SK-N-SH treated with all-trans-retinoic acid at 6 μM for 48 hours (cell line): ENCODE data around the gene PARD3.

Source experiments
- ARNTL ChIP-seq: fragments of 450-650 bp; formaldehyde crosslinking; IDR thresholded peaks from 2 replicates; pipeline ENCODE4 v1.5.0; 2020; ENCODE audit warnings: low read depth, mild to moderate bottlenecking, moderate library complexity, borderline replicate concordance
- CSDC2 ChIP-seq: fragments of 250-450 bp; sonication (Bioruptor Pico); IDR thresholded peaks from 2 replicates; pipeline ENCODE4 v1.5.0; 2020; ENCODE audit warnings: mild to moderate bottlenecking, moderate library complexity
- GLIS3 ChIP-seq: fragments of 250-450 bp; sonication (Bioruptor Pico); IDR thresholded peaks from 2 replicates; pipeline ENCODE4 v1.5.0; 2020; ENCODE audit warnings: mild to moderate bottlenecking, moderate library complexity
- ISL1 ChIP-seq: fragments of 250-450 bp; sonication (Bioruptor Pico); IDR thresholded peaks from 2 replicates; pipeline ENCODE4 v2.1.2; 2022; ENCODE audit warnings: mild to moderate bottlenecking, moderate library complexity
- RARB ChIP-seq: fragments of 250-450 bp; sonication (Bioruptor Pico); IDR thresholded peaks from 2 replicates; pipeline ENCODE4 v1.8.0; 2021; ENCODE audit warnings: mild to moderate bottlenecking, moderate library complexity
- TCF4 ChIP-seq: fragments of 250-450 bp; sonication (Bioruptor Pico); IDR thresholded peaks from 2 replicates; pipeline ENCODE4 v1.8.0; 2021; ENCODE audit warnings: mild to moderate bottlenecking, moderate library complexity, borderline replicate concordance
- ZFP3 ChIP-seq: fragments of 250-450 bp; sonication (Bioruptor Pico); IDR thresholded peaks from 2 replicates; pipeline ENCODE4 v1.5.0; 2020; ENCODE audit warnings: mild to moderate bottlenecking, moderate library complexity
- ZFP30 ChIP-seq: fragments of 450-650 bp; formaldehyde crosslinking; IDR thresholded peaks from 2 replicates; pipeline ENCODE4 v1.5.0; 2022; ENCODE audit warnings: mild to moderate bottlenecking, moderate library complexity
- TF ChIP-seq, protein P1 (sequence below): fragments of 250-450 bp; sonication (Bioruptor Pico); IDR thresholded peaks from 2 replicates; pipeline ENCODE4 v1.5.1; 2020; ENCODE audit warnings: low read depth, mild to moderate bottlenecking, moderate library complexity
- TF ChIP-seq, protein P2 (sequence below): fragments of 250-450 bp; sonication (Bioruptor Pico); IDR thresholded peaks from 2 replicates; pipeline ENCODE4 v1.8.0; 2020; ENCODE audit warnings: mild to moderate bottlenecking, moderate library complexity, borderline replicate concordance
- TF ChIP-seq, protein P3 (sequence below): fragments of 250-450 bp; sonication (Bioruptor Pico); IDR thresholded peaks from 2 replicates; pipeline ENCODE4 v1.5.0; 2020; ENCODE audit warnings: mild to moderate bottlenecking, moderate library complexity

DNA sequence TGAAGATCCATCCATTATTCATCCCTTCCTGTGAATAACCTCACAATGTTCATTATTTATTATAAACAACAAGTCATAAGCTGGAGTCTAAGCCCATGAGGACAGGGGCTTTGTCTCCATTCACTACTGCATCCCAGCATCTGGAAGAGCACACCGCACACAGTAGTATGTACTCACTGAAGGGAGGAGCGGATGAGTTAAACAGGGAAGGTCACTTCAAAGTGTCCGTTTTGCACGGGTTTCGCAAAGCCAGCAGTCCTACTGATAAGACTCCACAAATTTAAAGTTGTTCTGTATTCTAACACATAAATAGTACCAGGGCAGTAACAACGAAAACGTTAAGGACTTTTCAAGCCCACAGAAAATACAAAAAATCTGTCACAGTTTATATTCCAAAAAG, 167.9 kb downstream of the PARD3 start:
- no peak for TF ChIP-seq GLIS3 (CRISPR knock-in tag)
- no peak for TF ChIP-seq CSDC2 (CRISPR knock-in tag)
- TF ChIP-seq ISL1 (CRISPR knock-in tag): no peak
- TF ChIP-seq, protein P1, sequence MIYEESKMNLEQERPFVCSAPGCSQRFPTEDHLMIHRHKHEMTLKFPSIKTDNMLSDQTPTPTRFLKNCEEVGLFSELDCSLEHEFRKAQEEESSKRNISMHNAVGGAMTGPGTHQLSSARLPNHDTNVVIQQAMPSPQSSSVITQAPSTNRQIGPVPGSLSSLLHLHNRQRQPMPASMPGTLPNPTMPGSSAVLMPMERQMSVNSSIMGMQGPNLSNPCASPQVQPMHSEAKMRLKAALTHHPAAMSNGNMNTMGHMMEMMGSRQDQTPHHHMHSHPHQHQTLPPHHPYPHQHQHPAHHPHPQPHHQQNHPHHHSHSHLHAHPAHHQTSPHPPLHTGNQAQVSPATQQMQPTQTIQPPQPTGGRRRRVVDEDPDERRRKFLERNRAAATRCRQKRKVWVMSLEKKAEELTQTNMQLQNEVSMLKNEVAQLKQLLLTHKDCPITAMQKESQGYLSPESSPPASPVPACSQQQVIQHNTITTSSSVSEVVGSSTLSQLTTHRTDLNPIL (CRISPR knock-in tag): no peak
- TF ChIP-seq ZFP30 (CRISPR knock-in tag): no peak
- TF ChIP-seq ZFP3 (CRISPR knock-in tag): no peak
- TF ChIP-seq, protein P2, sequence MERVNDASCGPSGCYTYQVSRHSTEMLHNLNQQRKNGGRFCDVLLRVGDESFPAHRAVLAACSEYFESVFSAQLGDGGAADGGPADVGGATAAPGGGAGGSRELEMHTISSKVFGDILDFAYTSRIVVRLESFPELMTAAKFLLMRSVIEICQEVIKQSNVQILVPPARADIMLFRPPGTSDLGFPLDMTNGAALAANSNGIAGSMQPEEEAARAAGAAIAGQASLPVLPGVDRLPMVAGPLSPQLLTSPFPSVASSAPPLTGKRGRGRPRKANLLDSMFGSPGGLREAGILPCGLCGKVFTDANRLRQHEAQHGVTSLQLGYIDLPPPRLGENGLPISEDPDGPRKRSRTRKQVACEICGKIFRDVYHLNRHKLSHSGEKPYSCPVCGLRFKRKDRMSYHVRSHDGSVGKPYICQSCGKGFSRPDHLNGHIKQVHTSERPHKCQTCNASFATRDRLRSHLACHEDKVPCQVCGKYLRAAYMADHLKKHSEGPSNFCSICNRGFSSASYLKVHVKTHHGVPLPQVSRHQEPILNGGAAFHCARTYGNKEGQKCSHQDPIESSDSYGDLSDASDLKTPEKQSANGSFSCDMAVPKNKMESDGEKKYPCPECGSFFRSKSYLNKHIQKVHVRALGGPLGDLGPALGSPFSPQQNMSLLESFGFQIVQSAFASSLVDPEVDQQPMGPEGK: no peak
- no peak for TF ChIP-seq RARB (CRISPR knock-in tag)
- TF ChIP-seq TCF4: no peak
- TF ChIP-seq ARNTL: no peak
- TF ChIP-seq, protein P3, sequence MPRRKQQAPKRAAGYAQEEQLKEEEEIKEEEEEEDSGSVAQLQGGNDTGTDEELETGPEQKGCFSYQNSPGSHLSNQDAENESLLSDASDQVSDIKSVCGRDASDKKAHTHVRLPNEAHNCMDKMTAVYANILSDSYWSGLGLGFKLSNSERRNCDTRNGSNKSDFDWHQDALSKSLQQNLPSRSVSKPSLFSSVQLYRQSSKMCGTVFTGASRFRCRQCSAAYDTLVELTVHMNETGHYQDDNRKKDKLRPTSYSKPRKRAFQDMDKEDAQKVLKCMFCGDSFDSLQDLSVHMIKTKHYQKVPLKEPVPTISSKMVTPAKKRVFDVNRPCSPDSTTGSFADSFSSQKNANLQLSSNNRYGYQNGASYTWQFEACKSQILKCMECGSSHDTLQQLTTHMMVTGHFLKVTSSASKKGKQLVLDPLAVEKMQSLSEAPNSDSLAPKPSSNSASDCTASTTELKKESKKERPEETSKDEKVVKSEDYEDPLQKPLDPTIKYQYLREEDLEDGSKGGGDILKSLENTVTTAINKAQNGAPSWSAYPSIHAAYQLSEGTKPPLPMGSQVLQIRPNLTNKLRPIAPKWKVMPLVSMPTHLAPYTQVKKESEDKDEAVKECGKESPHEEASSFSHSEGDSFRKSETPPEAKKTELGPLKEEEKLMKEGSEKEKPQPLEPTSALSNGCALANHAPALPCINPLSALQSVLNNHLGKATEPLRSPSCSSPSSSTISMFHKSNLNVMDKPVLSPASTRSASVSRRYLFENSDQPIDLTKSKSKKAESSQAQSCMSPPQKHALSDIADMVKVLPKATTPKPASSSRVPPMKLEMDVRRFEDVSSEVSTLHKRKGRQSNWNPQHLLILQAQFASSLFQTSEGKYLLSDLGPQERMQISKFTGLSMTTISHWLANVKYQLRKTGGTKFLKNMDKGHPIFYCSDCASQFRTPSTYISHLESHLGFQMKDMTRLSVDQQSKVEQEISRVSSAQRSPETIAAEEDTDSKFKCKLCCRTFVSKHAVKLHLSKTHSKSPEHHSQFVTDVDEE (CRISPR knock-in tag): no peak
